Measurements from ENCODE around the gene CD300LF. TPM values are rescaled to one million over a fixed set of nuclear protein-coding genes. Genes with fewer than 3 reads are reported as not detected.

The CD300LF gene
- total and polyA plus RNA-seq, 2 experiments from 2014 or later, result not detected

DNA sequence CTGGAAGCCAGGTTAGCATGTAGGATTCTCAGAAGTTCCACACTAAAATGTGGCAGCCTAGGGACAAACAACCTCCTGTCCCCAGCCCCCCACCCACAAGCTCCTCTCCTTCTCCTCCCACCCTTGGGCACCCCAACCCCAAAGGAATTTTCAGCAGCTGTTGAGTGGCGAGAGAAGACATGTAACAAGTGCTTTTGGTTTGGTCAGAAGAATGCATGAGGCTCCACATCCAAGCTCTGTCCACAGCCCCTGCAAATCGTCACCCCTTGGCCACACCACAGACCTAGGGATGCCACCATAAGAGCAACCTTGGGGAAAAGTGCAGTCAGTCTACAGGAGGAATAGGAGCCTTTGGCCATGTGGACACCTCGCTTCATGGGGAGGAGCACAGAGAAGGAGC is 12.4 kb upstream of the CD300LF start:
- Histone ChIP-seq H2AFZ (no peak overlapping the region), H3K27me3 (ENCODE audit: insufficient read depth) (no peaks in the 10 kb centered on the region), H4K20me1 (replicated peaks; ENCODE audit: insufficient read depth) (no peaks in the 10 kb centered on the region), H3K27ac (ENCODE audit: low read depth) (no peak overlapping the region), H3F3A (replicated peaks; ENCODE audit: low read depth) (peaks cover 15% of the 10 kb centered on the region), H3K4me2 (no peak overlapping the region), H3K36me3 (ENCODE audit: insufficient read depth) (no peaks in the 10 kb centered on the region), H3K4me3 (no peak overlapping the region), H3K9me2 (ENCODE audit: insufficient read depth) (no peaks in the 10 kb centered on the region), H3K79me2 (replicated peaks; ENCODE audit: insufficient read depth) (no peaks in the 10 kb centered on the region), H3K4me1 (ENCODE audit: insufficient read depth) (no peaks in the 10 kb centered on the region)
- TF ChIP-seq CREB1 (CRISPR knock-in tag; IDR thresholded peaks at IDR 0.05; ENCODE audit: low read depth) (no peak), EZH2phosphoT487 (IDR thresholded peaks at IDR 0.05; ENCODE audit: unreplicated experiment) (no peak), ZNF331 (CRISPR knock-in tag; IDR thresholded peaks at IDR 0.05; ENCODE audit: low read depth) (no peak), POLR2AphosphoS5 (IDR thresholded peaks at IDR 0.05; ENCODE audit: low read depth) (no peak), ZNF114 (CRISPR knock-in tag; IDR thresholded peaks at IDR 0.05) (no peak), STAT1 (IDR thresholded peaks at IDR 0.05; ENCODE audit: unreplicated experiment) (no peak), NANOG (IDR thresholded peaks at IDR 0.05; ENCODE audit: borderline replicate concordance) (no peak), EZH2 (IDR thresholded peaks at IDR 0.05; ENCODE audit: low read depth, unreplicated experiment) (no peak), JUNB (IDR thresholded peaks at IDR 0.05; ENCODE audit: unreplicated experiment) (no peak)
- TF ChIP-seq, protein P1, sequence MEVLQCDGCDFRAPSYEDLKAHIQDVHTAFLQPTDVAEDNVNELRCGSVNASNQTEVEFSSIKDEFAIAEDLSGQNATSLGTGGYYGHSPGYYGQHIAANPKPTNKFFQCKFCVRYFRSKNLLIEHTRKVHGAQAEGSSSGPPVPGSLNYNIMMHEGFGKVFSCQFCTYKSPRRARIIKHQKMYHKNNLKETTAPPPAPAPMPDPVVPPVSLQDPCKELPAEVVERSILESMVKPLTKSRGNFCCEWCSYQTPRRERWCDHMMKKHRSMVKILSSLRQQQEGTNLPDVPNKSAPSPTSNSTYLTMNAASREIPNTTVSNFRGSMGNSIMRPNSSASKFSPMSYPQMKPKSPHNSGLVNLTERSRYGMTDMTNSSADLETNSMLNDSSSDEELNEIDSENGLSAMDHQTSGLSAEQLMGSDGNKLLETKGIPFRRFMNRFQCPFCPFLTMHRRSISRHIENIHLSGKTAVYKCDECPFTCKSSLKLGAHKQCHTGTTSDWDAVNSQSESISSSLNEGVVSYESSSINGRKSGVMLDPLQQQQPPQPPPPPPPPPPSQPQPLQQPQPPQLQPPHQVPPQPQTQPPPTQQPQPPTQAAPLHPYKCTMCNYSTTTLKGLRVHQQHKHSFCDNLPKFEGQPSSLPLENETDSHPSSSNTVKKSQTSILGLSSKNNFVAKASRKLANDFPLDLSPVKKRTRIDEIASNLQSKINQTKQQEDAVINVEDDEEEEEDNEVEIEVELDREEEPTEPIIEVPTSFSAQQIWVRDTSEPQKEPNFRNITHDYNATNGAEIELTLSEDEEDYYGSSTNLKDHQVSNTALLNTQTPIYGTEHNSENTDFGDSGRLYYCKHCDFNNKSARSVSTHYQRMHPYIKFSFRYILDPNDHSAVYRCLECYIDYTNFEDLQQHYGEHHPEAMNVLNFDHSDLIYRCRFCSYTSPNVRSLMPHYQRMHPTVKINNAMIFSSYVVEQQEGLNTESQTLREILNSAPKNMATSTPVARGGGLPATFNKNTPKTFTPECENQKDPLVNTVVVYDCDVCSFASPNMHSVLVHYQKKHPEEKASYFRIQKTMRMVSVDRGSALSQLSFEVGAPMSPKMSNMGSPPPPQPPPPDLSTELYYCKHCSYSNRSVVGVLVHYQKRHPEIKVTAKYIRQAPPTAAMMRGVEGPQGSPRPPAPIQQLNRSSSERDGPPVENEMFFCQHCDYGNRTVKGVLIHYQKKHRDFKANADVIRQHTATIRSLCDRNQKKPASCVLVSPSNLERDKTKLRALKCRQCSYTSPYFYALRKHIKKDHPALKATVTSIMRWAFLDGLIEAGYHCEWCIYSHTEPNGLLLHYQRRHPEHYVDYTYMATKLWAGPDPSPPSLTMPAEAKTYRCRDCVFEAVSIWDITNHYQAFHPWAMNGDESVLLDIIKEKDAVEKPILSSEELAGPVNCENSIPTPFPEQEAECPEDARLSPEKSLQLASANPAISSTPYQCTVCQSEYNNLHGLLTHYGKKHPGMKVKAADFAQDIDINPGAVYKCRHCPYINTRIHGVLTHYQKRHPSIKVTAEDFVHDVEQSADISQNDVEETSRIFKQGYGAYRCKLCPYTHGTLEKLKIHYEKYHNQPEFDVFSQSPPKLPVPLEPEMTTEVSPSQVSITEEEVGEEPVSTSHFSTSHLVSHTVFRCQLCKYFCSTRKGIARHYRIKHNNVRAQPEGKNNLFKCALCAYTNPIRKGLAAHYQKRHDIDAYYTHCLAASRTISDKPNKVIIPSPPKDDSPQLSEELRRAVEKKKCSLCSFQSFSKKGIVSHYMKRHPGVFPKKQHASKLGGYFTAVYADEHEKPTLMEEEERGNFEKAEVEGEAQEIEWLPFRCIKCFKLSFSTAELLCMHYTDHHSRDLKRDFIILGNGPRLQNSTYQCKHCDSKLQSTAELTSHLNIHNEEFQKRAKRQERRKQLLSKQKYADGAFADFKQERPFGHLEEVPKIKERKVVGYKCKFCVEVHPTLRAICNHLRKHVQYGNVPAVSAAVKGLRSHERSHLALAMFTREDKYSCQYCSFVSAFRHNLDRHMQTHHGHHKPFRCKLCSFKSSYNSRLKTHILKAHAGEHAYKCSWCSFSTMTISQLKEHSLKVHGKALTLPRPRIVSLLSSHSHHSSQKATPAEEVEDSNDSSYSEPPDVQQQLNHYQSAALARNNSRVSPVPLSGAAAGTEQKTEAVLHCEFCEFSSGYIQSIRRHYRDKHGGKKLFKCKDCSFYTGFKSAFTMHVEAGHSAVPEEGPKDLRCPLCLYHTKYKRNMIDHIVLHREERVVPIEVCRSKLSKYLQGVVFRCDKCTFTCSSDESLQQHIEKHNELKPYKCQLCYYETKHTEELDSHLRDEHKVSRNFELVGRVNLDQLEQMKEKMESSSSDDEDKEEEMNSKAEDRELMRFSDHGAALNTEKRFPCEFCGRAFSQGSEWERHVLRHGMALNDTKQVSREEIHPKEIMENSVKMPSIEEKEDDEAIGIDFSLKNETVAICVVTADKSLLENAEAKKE (CRISPR knock-in tag; IDR thresholded peaks at IDR 0.05), result no peak
- TF ChIP-seq, protein P2, sequence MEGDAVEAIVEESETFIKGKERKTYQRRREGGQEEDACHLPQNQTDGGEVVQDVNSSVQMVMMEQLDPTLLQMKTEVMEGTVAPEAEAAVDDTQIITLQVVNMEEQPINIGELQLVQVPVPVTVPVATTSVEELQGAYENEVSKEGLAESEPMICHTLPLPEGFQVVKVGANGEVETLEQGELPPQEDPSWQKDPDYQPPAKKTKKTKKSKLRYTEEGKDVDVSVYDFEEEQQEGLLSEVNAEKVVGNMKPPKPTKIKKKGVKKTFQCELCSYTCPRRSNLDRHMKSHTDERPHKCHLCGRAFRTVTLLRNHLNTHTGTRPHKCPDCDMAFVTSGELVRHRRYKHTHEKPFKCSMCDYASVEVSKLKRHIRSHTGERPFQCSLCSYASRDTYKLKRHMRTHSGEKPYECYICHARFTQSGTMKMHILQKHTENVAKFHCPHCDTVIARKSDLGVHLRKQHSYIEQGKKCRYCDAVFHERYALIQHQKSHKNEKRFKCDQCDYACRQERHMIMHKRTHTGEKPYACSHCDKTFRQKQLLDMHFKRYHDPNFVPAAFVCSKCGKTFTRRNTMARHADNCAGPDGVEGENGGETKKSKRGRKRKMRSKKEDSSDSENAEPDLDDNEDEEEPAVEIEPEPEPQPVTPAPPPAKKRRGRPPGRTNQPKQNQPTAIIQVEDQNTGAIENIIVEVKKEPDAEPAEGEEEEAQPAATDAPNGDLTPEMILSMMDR (conservative IDR thresholded peaks at IDR 0.05; ENCODE audit: low read depth in 2 of 2), result no peak
- TF ChIP-seq, protein P3, sequence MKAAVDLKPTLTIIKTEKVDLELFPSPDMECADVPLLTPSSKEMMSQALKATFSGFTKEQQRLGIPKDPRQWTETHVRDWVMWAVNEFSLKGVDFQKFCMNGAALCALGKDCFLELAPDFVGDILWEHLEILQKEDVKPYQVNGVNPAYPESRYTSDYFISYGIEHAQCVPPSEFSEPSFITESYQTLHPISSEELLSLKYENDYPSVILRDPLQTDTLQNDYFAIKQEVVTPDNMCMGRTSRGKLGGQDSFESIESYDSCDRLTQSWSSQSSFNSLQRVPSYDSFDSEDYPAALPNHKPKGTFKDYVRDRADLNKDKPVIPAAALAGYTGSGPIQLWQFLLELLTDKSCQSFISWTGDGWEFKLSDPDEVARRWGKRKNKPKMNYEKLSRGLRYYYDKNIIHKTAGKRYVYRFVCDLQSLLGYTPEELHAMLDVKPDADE (IDR thresholded peaks at IDR 0.05), result no peak
- TF ChIP-seq, protein P4, sequence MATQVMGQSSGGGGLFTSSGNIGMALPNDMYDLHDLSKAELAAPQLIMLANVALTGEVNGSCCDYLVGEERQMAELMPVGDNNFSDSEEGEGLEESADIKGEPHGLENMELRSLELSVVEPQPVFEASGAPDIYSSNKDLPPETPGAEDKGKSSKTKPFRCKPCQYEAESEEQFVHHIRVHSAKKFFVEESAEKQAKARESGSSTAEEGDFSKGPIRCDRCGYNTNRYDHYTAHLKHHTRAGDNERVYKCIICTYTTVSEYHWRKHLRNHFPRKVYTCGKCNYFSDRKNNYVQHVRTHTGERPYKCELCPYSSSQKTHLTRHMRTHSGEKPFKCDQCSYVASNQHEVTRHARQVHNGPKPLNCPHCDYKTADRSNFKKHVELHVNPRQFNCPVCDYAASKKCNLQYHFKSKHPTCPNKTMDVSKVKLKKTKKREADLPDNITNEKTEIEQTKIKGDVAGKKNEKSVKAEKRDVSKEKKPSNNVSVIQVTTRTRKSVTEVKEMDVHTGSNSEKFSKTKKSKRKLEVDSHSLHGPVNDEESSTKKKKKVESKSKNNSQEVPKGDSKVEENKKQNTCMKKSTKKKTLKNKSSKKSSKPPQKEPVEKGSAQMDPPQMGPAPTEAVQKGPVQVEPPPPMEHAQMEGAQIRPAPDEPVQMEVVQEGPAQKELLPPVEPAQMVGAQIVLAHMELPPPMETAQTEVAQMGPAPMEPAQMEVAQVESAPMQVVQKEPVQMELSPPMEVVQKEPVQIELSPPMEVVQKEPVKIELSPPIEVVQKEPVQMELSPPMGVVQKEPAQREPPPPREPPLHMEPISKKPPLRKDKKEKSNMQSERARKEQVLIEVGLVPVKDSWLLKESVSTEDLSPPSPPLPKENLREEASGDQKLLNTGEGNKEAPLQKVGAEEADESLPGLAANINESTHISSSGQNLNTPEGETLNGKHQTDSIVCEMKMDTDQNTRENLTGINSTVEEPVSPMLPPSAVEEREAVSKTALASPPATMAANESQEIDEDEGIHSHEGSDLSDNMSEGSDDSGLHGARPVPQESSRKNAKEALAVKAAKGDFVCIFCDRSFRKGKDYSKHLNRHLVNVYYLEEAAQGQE (IDR thresholded peaks at IDR 0.05; ENCODE audit: unreplicated experiment), result no peak
- H3K4me1 Mint-ChIP-seq, result no peaks in the 10 kb centered on the region
- ATAC-seq (no peak), DNase-seq (ENCODE audit: low spot score) (no peak)
- H3K27me3 Mint-ChIP-seq (ENCODE audit: insufficient read depth, low read depth, poor library complexity), result peaks cover 2% of the 10 kb centered on the region
- H3K9me3 Mint-ChIP-seq, result no peaks in the 10 kb centered on the region; the same call in 2 of the 3 replicates
- no peak overlapping the region for H3K4me3 Mint-ChIP-seq
- no peak overlapping the region for H3K27ac Mint-ChIP-seq
- no peaks in the 10 kb centered on the region for H3K36me3 Mint-ChIP-seq (ENCODE audit: low read depth)

Measured in GM23338 (cell line).